GM19463 (cell line): ENCODE measurements around the gene CEP250.
A peak's percentile ranks its signal among the peaks of the same experiment; 100 is the strongest.
"Not testable (repeated sequence)": the region's sequence is repeated elsewhere in the genome, so short reads cannot be mapped to it uniquely, and the experiment has no call there.

Source experiments
- ATAC-seq: cut with Tn5 transposase; IDR thresholded peaks from one replicate; pipeline ENCODE4 v1.9.1; 2021; ENCODE audit warnings: mild to moderate bottlenecking, moderate library complexity; ENCODE audit not compliant: unreplicated experiment

Gene CEP250

GRCh38 chr20:35454881-35455609 lies at the start of gene CEP250:
Gene CEP250 (plus strand): TSS chr20:35455598. CDS start chr20:35462368, 6,770 bp downstream.
- peak; percentile 96 for ATAC-seq

- no peak for ATAC-seq
Observed at GRCh38 chr20:35405775-35406174, 49.6 kb upstream of the CEP250 start.

- no peak for ATAC-seq
Observed at GRCh38 chr20:35408270-35408669, 47.1 kb upstream of the CEP250 start.

- ATAC-seq, result no peak
Observed at GRCh38 chr20:35409542-35409941, 45.9 kb upstream of the CEP250 start.

GRCh38 chr20:35410613-35411012 lies 44.8 kb upstream of the CEP250 start:
- ATAC-seq, result no peak

GRCh38 chr20:35421322-35421721 lies 34.1 kb upstream of the CEP250 start:
- ATAC-seq, result no peak

GRCh38 chr20:35431621-35432429 lies 23.6 kb upstream of the CEP250 start:
- ATAC-seq, result no peak

- ATAC-seq, result no peak
Observed at GRCh38 chr20:35432430-35432735, 23.0 kb upstream of the CEP250 start.

- ATAC-seq, result no peak
Observed at GRCh38 chr20:35433337-35433736, 22.1 kb upstream of the CEP250 start.

- no peak for ATAC-seq
Observed at GRCh38 chr20:35434085-35435005, 21.1 kb upstream of the CEP250 start.

GRCh38 chr20:35436177-35436573 lies 19.2 kb upstream of the CEP250 start:
- ATAC-seq, result no peak

- no peak for ATAC-seq
Observed at GRCh38 chr20:35437599-35437998, 17.8 kb upstream of the CEP250 start.

GRCh38 chr20:35443003-35443402 lies 12.4 kb upstream of the CEP250 start:
- ATAC-seq, result no peak

GRCh38 chr20:35444226-35444625 lies 11.2 kb upstream of the CEP250 start:
- ATAC-seq, result no peak

- no peak for ATAC-seq
Observed at GRCh38 chr20:35446356-35447078, 8.9 kb upstream of the CEP250 start.

GRCh38 chr20:35447082-35447789 lies 8.2 kb upstream of the CEP250 start:
- no peak for ATAC-seq

GRCh38 chr20:35448788-35449373 lies 6.5 kb upstream of the CEP250 start:
- ATAC-seq, result no peak

- ATAC-seq, result not testable (repeated sequence)
Observed at GRCh38 chr20:35449855-35450254, 5.5 kb upstream of the CEP250 start.

- ATAC-seq, result no peak
Observed at GRCh38 chr20:35451295-35451694, 4.1 kb upstream of the CEP250 start.

- ATAC-seq, result no peak
Observed at GRCh38 chr20:35453647-35454046, 1.8 kb upstream of the CEP250 start.
